ENCODE measurements around the gene CDH13. TPM values are rescaled to one million over a fixed set of nuclear protein-coding genes. Genes with fewer than 3 reads are reported as not detected.

Gene CDH13
- polyA plus RNA-seq, 1 donor from 2014 or later: 3.2 TPM

GRCh38 chr16:83794860-83795554, 1168.2 kb downstream of the CDH13 start:
- Histone ChIP-seq H3K36me3 (ENCODE audit: insufficient read depth, low read length) (no peaks in the 10 kb centered on the region), H4K20me1 (ENCODE audit: insufficient read depth) (no peaks in the 10 kb centered on the region), H3K27me3 (ENCODE audit: insufficient read depth, low read depth, low read length) (no peaks in the 10 kb centered on the region), H3K27ac (ENCODE audit: low read length) (no peak overlapping the region), H3K4me3 (ENCODE audit: low read length) (no peak overlapping the region), H3K9me3 (ENCODE audit: low read length) (no peaks in the 10 kb centered on the region), H3F3A (ENCODE audit: insufficient read depth, low read length, poor library complexity, severe bottlenecking) (no peaks in the 10 kb centered on the region), H3K4me2 (ENCODE audit: low read length) (no peak overlapping the region), H3K79me2 (replicated peaks; ENCODE audit: insufficient read depth, low read length) (no peaks in the 10 kb centered on the region), H2AFZ (ENCODE audit: low read depth, low read length) (no peak overlapping the region), H3K9me2 (ENCODE audit: insufficient read depth, low read length) (no peaks in the 10 kb centered on the region), H3K9ac (ENCODE audit: low read length) (no peak overlapping the region)
- TF ChIP-seq, protein P1, sequence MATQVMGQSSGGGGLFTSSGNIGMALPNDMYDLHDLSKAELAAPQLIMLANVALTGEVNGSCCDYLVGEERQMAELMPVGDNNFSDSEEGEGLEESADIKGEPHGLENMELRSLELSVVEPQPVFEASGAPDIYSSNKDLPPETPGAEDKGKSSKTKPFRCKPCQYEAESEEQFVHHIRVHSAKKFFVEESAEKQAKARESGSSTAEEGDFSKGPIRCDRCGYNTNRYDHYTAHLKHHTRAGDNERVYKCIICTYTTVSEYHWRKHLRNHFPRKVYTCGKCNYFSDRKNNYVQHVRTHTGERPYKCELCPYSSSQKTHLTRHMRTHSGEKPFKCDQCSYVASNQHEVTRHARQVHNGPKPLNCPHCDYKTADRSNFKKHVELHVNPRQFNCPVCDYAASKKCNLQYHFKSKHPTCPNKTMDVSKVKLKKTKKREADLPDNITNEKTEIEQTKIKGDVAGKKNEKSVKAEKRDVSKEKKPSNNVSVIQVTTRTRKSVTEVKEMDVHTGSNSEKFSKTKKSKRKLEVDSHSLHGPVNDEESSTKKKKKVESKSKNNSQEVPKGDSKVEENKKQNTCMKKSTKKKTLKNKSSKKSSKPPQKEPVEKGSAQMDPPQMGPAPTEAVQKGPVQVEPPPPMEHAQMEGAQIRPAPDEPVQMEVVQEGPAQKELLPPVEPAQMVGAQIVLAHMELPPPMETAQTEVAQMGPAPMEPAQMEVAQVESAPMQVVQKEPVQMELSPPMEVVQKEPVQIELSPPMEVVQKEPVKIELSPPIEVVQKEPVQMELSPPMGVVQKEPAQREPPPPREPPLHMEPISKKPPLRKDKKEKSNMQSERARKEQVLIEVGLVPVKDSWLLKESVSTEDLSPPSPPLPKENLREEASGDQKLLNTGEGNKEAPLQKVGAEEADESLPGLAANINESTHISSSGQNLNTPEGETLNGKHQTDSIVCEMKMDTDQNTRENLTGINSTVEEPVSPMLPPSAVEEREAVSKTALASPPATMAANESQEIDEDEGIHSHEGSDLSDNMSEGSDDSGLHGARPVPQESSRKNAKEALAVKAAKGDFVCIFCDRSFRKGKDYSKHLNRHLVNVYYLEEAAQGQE (IDR thresholded peaks at IDR 0.05; ENCODE audit: borderline replicate concordance): peak; percentile 35
- TF ChIP-seq EP300 (conservative IDR thresholded peaks at IDR 0.05; ENCODE audit: poor library complexity, severe bottlenecking) (no peak), EZH2 (IDR thresholded peaks at IDR 0.05; ENCODE audit: borderline replicate concordance, insufficient read depth, low read length, poor library complexity, severe bottlenecking) (no peak)

DNA sequence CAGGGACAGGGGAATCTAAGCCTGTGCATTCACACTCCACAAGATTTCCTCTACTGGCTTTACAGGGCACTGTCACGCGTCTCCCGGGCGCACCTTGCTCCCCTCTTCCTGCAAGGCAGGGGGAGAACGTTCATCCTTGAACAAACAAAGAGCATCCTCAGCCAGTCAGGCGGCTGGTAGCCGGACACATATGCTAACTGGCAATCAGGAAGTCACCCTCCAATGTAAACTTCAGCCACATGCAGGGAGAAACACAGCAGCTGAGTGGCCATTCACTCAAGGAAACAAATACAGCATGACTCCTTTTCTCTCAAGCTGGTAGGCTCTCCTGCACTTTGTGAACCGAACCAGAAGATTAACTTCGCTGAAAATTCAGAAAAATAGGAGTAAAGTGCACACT, 1170.2 kb downstream of the CDH13 start:
- no peaks in the 10 kb centered on the region for H3K9me3 ChIP-seq (ENCODE audit: low read length)
- H3K4me3 ChIP-seq (ENCODE audit: low read length): no peak overlapping the region
- H3K36me3 ChIP-seq (ENCODE audit: insufficient read depth, low read length): no peaks in the 10 kb centered on the region
- no peaks in the 10 kb centered on the region for H3K9me2 ChIP-seq (ENCODE audit: insufficient read depth, low read length)
- H3K79me2 ChIP-seq (replicated peaks; ENCODE audit: insufficient read depth, low read length): no peaks in the 10 kb centered on the region
- H3K4me2 ChIP-seq (ENCODE audit: low read length): no peak overlapping the region
- TF ChIP-seq SMC3 (conservative IDR thresholded peaks at IDR 0.05; ENCODE audit: poor library complexity) (no peak), RAD21 (conservative IDR thresholded peaks at IDR 0.05) (no peak), CTCF (IDR thresholded peaks at IDR 0.05; ENCODE audit: poor library complexity, severe bottlenecking) (no peak), POLR2AphosphoS5 (IDR thresholded peaks at IDR 0.05) (no peak), EZH2 (IDR thresholded peaks at IDR 0.05; ENCODE audit: borderline replicate concordance, insufficient read depth, low read length, poor library complexity, severe bottlenecking) (no peak), TAF1 (IDR thresholded peaks at IDR 0.05; ENCODE audit: low read depth) (no peak), MXI1 (conservative IDR thresholded peaks at IDR 0.05; ENCODE audit: poor library complexity, severe bottlenecking) (no peak), EP300 (conservative IDR thresholded peaks at IDR 0.05; ENCODE audit: poor library complexity, severe bottlenecking) (no peak)
- TF ChIP-seq, protein P1 (IDR thresholded peaks at IDR 0.05; ENCODE audit: borderline replicate concordance): no peak
- no peaks in the 10 kb centered on the region for H3F3A ChIP-seq (ENCODE audit: insufficient read depth, low read length, poor library complexity, severe bottlenecking)
- H3K27me3 ChIP-seq (ENCODE audit: insufficient read depth, low read depth, low read length): no peaks in the 10 kb centered on the region
- H3K9ac ChIP-seq (ENCODE audit: low read length): no peak overlapping the region
- no peak overlapping the region for H3K27ac ChIP-seq (ENCODE audit: low read length)
- no peak overlapping the region for H2AFZ ChIP-seq (ENCODE audit: low read depth, low read length)
- H4K20me1 ChIP-seq (ENCODE audit: insufficient read depth): no peaks in the 10 kb centered on the region

Measured in neural cell (in vitro differentiated cells).